ENCODE measurements around the gene NEFH.

The NEFH gene

GRCh38 chr22:29521526-29521925 lies 41.5 kb downstream of the NEFH start:
- H3K4me3 ChIP-seq (ENCODE audit: low read depth, low read length) = no peak overlapping the region
- TF ChIP-seq CTCF (conservative IDR thresholded peaks at IDR 0.05; ENCODE audit: low read depth, low read length) = no peak
- DNase-seq (ENCODE audit: low read depth) = no peak

GRCh38 chr22:29523761-29524160 lies 43.7 kb downstream of the NEFH start:
- TF ChIP-seq CTCF (conservative IDR thresholded peaks at IDR 0.05; ENCODE audit: low read depth, low read length) = no peak
- DNase-seq (ENCODE audit: low read depth) = no peak
- H3K4me3 ChIP-seq (ENCODE audit: low read depth, low read length) = no peak overlapping the region

DNA sequence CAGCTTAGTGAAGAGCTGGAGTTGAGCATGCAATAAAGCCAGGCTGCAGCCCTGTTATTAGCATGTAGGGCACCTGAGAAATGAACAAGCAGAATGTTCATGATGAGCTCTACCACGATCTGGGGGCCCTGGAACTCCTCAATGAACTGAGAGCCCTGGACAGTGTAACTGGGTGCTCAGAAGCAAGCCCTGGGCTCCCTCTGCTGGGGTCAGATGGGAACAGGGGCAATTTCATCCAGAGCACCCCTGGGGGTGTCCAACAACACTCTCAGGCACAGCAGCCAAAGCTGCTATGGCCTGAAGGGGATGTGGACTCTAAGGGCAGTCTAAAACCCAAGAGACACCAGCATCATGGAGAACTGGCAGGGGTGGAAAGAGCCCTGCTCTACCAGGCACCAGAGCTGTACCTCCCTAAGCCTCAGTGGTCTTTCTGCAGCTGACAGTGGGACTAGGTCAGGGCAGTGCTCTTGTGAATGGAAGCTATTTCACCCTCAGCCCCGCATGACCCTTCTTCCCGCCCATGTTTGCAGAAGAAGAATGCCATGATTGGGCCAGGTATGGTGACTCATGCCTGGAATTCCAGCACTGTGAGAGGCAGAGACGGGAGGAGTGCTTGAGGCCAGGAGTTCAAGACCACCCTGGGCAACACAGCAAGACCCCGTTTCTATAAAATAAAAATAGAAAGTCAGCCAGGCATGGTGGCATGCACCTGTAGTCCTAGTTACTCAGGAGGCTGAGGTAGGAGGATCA lies 44.6 kb downstream of the NEFH start:
- no peak overlapping the region for H3K4me3 ChIP-seq (ENCODE audit: low read depth, low read length)
- peak; percentile 61 for DNase-seq (ENCODE audit: low read depth)
- TF ChIP-seq CTCF (conservative IDR thresholded peaks at IDR 0.05; ENCODE audit: low read depth, low read length) = peak; percentile 73

DNA sequence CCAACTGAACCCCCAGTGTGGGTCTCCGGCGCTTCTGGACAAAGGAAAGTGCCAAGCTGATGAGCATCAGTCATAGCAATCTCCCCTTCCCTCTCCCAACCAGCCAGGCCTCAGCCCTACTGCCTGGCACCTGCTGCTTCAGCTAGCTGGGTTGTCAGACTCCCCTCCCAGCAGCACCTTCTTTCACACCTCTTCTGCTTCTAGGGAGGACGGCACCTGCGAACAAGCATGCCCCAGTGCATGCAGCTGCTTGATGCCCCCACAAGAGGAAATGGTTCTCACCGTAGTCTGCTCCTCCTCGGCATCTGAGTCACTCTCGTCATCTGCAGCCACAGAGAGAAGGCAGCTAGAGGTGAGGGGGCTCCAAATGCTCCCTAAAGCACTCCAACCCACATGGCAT lies 48.1 kb downstream of the NEFH start:
- H3K4me3 ChIP-seq (ENCODE audit: low read depth, low read length) = no peak overlapping the region
- DNase-seq (ENCODE audit: low read depth) = no peak
- TF ChIP-seq CTCF (conservative IDR thresholded peaks at IDR 0.05; ENCODE audit: low read depth, low read length) = no peak

GRCh38 chr22:29530716-29531115 lies 50.7 kb downstream of the NEFH start:
- no peak for DNase-seq (ENCODE audit: low read depth)
- H3K4me3 ChIP-seq (ENCODE audit: low read depth, low read length) = no peak overlapping the region
- TF ChIP-seq CTCF (conservative IDR thresholded peaks at IDR 0.05; ENCODE audit: low read depth, low read length) = no peak

GRCh38 chr22:29531419-29531818 lies 51.4 kb downstream of the NEFH start:
- no peak for TF ChIP-seq CTCF (conservative IDR thresholded peaks at IDR 0.05; ENCODE audit: low read depth, low read length)
- DNase-seq (ENCODE audit: low read depth) = peak; percentile 18
- H3K4me3 ChIP-seq (ENCODE audit: low read depth, low read length) = no peak overlapping the region

- no peak for DNase-seq (ENCODE audit: low read depth)
- TF ChIP-seq CTCF (conservative IDR thresholded peaks at IDR 0.05; ENCODE audit: low read depth, low read length) = no peak
- H3K4me3 ChIP-seq (ENCODE audit: low read depth, low read length) = no peak overlapping the region
Observed at GRCh38 chr22:29536411-29536810, 56.4 kb downstream of the NEFH start.

Data from choroid plexus epithelial cell (primary cell).